ENCODE results near the gene TNNT1.

The TNNT1 gene

GRCh38 chr19:55087542-55087901 lies 61.5 kb downstream of the TNNT1 start:
- no peak for ATAC-seq
- TF ChIP-seq ISL1 (CRISPR knock-in tag; IDR thresholded peaks at IDR 0.05): no peak
- no peak for TF ChIP-seq SNAI2 (CRISPR knock-in tag; IDR thresholded peaks at IDR 0.05)
- no peak for TF ChIP-seq PATZ1 (CRISPR knock-in tag; IDR thresholded peaks at IDR 0.05; ENCODE audit: borderline replicate concordance)
- TF ChIP-seq CSDC2 (CRISPR knock-in tag; IDR thresholded peaks at IDR 0.05): no peak
- TF ChIP-seq, protein P1, sequence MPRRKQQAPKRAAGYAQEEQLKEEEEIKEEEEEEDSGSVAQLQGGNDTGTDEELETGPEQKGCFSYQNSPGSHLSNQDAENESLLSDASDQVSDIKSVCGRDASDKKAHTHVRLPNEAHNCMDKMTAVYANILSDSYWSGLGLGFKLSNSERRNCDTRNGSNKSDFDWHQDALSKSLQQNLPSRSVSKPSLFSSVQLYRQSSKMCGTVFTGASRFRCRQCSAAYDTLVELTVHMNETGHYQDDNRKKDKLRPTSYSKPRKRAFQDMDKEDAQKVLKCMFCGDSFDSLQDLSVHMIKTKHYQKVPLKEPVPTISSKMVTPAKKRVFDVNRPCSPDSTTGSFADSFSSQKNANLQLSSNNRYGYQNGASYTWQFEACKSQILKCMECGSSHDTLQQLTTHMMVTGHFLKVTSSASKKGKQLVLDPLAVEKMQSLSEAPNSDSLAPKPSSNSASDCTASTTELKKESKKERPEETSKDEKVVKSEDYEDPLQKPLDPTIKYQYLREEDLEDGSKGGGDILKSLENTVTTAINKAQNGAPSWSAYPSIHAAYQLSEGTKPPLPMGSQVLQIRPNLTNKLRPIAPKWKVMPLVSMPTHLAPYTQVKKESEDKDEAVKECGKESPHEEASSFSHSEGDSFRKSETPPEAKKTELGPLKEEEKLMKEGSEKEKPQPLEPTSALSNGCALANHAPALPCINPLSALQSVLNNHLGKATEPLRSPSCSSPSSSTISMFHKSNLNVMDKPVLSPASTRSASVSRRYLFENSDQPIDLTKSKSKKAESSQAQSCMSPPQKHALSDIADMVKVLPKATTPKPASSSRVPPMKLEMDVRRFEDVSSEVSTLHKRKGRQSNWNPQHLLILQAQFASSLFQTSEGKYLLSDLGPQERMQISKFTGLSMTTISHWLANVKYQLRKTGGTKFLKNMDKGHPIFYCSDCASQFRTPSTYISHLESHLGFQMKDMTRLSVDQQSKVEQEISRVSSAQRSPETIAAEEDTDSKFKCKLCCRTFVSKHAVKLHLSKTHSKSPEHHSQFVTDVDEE (CRISPR knock-in tag; IDR thresholded peaks at IDR 0.05): no peak
- TF ChIP-seq, protein P2, sequence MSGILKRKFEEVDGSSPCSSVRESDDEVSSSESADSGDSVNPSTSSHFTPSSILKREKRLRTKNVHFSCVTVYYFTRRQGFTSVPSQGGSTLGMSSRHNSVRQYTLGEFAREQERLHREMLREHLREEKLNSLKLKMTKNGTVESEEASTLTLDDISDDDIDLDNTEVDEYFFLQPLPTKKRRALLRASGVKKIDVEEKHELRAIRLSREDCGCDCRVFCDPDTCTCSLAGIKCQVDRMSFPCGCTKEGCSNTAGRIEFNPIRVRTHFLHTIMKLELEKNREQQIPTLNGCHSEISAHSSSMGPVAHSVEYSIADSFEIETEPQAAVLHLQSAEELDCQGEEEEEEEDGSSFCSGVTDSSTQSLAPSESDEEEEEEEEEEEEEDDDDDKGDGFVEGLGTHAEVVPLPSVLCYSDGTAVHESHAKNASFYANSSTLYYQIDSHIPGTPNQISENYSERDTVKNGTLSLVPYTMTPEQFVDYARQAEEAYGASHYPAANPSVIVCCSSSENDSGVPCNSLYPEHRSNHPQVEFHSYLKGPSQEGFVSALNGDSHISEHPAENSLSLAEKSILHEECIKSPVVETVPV (CRISPR knock-in tag; IDR thresholded peaks at IDR 0.05): no peak

DNA sequence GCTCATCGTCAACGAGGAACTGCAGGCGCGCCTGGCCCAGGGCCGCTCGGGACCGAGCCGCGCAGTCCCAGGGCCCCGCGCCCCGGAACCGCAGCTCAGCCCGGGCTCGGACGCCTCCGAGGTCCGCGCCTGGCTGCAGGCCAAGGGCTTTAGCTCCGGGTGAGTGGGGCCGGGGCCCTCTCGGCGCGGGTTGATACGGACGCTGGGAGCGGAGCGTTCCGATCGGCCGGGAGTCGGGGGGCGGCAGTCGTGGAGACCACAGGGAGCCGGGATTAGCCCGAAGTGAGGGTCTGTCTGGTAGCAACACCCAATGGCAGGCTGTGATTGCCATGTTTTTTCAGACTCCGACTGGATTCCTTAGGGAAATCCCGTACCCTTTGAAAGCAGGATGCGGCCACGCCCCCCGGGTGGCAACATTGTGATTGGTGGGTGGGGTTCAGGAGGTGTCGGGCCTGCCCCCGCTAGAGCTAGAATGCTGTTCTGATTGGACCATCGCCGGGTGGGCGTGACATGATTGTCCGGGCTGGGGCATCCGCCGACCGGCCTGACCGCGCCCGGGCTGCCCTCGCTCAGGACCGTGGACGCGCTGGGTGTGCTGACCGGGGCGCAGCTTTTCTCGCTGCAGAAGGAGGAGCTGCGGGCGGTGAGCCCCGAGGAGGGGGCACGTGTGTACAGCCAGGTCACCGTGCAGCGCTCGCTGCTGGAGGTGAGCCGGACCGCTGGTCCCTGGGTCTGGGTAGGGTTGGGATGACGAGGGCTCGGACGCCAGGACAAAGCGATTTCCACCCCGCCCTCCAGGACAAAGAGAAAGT lies 62.1 kb downstream of the TNNT1 start:
- TF ChIP-seq ZFP30 (CRISPR knock-in tag; IDR thresholded peaks at IDR 0.05) (no peak), ZFP3 (CRISPR knock-in tag; IDR thresholded peaks at IDR 0.05) (no peak), ARNTL (CRISPR knock-in tag; IDR thresholded peaks at IDR 0.05; ENCODE audit: borderline replicate concordance, low read depth) (no peak), ESRRG (CRISPR knock-in tag; IDR thresholded peaks at IDR 0.05) (no peak), POU6F1 (CRISPR knock-in tag; IDR thresholded peaks at IDR 0.05; ENCODE audit: borderline replicate concordance, low read depth) (no peak), SNAI2 (CRISPR knock-in tag; IDR thresholded peaks at IDR 0.05) (no peak), BACH2 (CRISPR knock-in tag; IDR thresholded peaks at IDR 0.05; ENCODE audit: borderline replicate concordance) (no peak), ZC3H10 (CRISPR knock-in tag; IDR thresholded peaks at IDR 0.05) (no peak)
- ATAC-seq: peak; percentile 89

DNA sequence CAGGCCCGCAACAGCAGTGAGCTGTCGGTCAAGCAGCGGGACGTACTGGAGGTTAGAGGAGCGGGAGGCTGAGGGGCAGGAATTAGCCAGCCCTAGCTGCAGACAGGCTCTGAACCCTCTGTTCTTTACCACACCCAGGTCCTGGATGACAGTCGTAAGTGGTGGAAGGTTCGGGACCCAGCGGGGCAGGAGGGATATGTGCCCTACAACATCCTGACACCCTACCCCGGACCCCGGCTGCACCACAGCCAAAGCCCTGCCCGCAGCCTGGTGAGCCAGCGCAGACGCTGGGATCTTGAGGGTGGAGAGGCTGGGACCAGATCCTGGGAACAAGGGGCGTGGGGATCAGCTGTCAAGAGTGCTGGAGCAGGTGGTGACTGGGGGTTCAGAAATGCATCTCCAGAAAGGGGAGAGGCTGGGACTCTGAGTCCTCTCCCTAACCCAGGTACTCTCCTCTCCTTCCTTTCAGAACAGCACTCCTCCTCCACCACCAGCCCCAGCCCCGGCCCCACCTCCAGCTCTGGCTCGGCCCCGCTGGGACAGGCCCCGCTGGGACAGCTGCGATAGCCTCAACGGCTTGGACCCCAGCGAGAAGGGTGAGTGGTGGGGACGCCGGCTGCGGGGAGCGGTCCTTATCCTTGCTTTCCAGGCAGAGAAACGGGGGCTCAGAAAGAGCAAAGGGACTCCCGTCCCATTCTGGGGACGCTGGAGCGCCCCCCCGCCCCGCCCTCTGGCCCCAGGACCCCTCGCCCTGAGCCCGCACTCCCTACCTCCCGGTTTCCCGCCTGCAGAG lies 62.9 kb downstream of the TNNT1 start:
- ATAC-seq: no peak
- TF ChIP-seq TCF4 (CRISPR knock-in tag; IDR thresholded peaks at IDR 0.05; ENCODE audit: borderline replicate concordance): no peak
- no peak for TF ChIP-seq OSR1 (CRISPR knock-in tag; IDR thresholded peaks at IDR 0.05)
- TF ChIP-seq GLIS3 (CRISPR knock-in tag; IDR thresholded peaks at IDR 0.05): no peak
- TF ChIP-seq PPARA (CRISPR knock-in tag; IDR thresholded peaks at IDR 0.05; ENCODE audit: borderline replicate concordance): no peak
- no peak for TF ChIP-seq BACH2 (CRISPR knock-in tag; IDR thresholded peaks at IDR 0.05; ENCODE audit: borderline replicate concordance)
- TF ChIP-seq ZFP30 (CRISPR knock-in tag; IDR thresholded peaks at IDR 0.05): no peak
- no peak for TF ChIP-seq ZNF565 (CRISPR knock-in tag; conservative IDR thresholded peaks at IDR 0.05; ENCODE audit: low read depth)
- TF ChIP-seq ESRRG (CRISPR knock-in tag; IDR thresholded peaks at IDR 0.05): no peak
- TF ChIP-seq, protein P1 (CRISPR knock-in tag; IDR thresholded peaks at IDR 0.05): no peak
- TF ChIP-seq SNAI2 (CRISPR knock-in tag; IDR thresholded peaks at IDR 0.05): no peak
- TF ChIP-seq POU6F1 (CRISPR knock-in tag; IDR thresholded peaks at IDR 0.05; ENCODE audit: borderline replicate concordance, low read depth): no peak
- TF ChIP-seq, protein P2 (CRISPR knock-in tag; IDR thresholded peaks at IDR 0.05): no peak
- TF ChIP-seq ZNF8 (CRISPR knock-in tag; IDR thresholded peaks at IDR 0.05): no peak
- TF ChIP-seq ZFP3 (CRISPR knock-in tag; IDR thresholded peaks at IDR 0.05): no peak
- TF ChIP-seq ISL1 (CRISPR knock-in tag; IDR thresholded peaks at IDR 0.05): no peak

Data from SK-N-SH treated with all-trans-retinoic acid at 6 μM for 48 hours (cell line).